Upper lobe of left lung (tissue), 4 donors: Measurements from ENCODE around the gene SMG9.

Experiments
- CTCF ChIP-seq, 6 experiments: fragments of 450-650 bp in 4 of 6; fragments of 200-600 bp in 2 of 6; sonication (generic) in 2 of 6; IDR thresholded peaks; one replicate each; pipeline ENCODE4 v1.5.1; 2016 to 2019; ENCODE audit warnings: antibody characterized with exemption in 6 of 6
- EP300 ChIP-seq, 4 donors: sonication (generic); formaldehyde crosslinking; IDR thresholded peaks; one replicate each; pipeline ENCODE4 v1.5.1; 2017; ENCODE audit warnings: antibody characterized with exemption in 4 of 4, control low read depth in 2 of 4
- POLR2A ChIP-seq, 4 donors: fragments of 450-650 bp; IDR thresholded peaks; one replicate each; pipeline ENCODE4 v1.5.1; 2016 to 2017; ENCODE audit warnings: antibody characterized with exemption in 4 of 4, mild to moderate bottlenecking in 2 of 4
- POLR2AphosphoS5 ChIP-seq, 2 donors: sonication (generic); formaldehyde crosslinking; IDR thresholded peaks; one replicate each; pipeline ENCODE4 v1.5.1; 2017; ENCODE audit warnings: antibody characterized with exemption in 2 of 2

GRCh38 chr19:43763473-43763939 is 8.7 kb upstream of the SMG9 start:
- TF ChIP-seq CTCF (IDR thresholded peaks at IDR 0.05) (no peak), POLR2A (IDR thresholded peaks at IDR 0.05) (no peak), POLR2AphosphoS5 (IDR thresholded peaks at IDR 0.05) (no peak), EP300 (IDR thresholded peaks at IDR 0.05) (no peak)
